Panc1 (cell line): Measurements from ENCODE around the gene CNTN5. TPM values are rescaled to one million over a fixed set of nuclear protein-coding genes. Genes with fewer than 3 reads are reported as not detected.

Experiments
- ATAC-seq: fragments of 200-7000 bp; cut with Tn5 transposase; 2 replicates; pipeline ENCODE4 v1.9.1; 2020; ENCODE audit warnings: mild to moderate bottlenecking, moderate library complexity
- BruUV-seq: library from RNA; stranded (reverse); fragments of 400-500 nt; replicated peaks from 2 replicates; lab custom pipeline; 2021; lab: Mats Ljungman, UMichigan
- CTCF ChIA-PET: fragments of 300-600 bp; sonication (Branson Sonifier 250); formaldehyde crosslinking; loops from one replicate; lab custom pipeline; 2022; ENCODE audit warnings: antibody characterized with exemption; lab: Charles Lee
- POLR2A ChIA-PET: fragments of 300-600 bp; sonication (Branson Sonifier 250); formaldehyde crosslinking; loops from one replicate; lab custom pipeline; 2022; ENCODE audit warnings: antibody characterized with exemption; lab: Charles Lee
- DNase-seq: peaks from one replicate; pipeline ENCODE4 v3.0.0-alpha.2; 2010; ENCODE audit warnings: low read depth, low spot score
- H3K27ac ChIP-seq: 2 replicates; pipeline ENCODE4 v1.5.1; 2011; ENCODE audit warnings: mild to moderate bottlenecking, low read length, inconsistent platforms
- H3K27me3 ChIP-seq: fragments of 200-500 bp; sonication (Bioruptor generic); 2 replicates; pipeline ENCODE4 v1.6.0; 2014; ENCODE audit warnings: low read length, inconsistent platforms; ENCODE audit not compliant: control insufficient read depth, insufficient read depth
- H3K36me3 ChIP-seq: fragments of 200-500 bp; sonication (Bioruptor generic); 2 replicates; pipeline ENCODE4 v1.5.1; 2014; ENCODE audit warnings: inconsistent platforms, mild to moderate bottlenecking, low read length, moderate library complexity; ENCODE audit not compliant: control insufficient read depth, insufficient read depth
- H3K4me1 ChIP-seq: 2 replicates; pipeline ENCODE4 v1.5.1; 2011; ENCODE audit warnings: inconsistent platforms, mild to moderate bottlenecking, low read length, moderate library complexity; ENCODE audit not compliant: control insufficient read depth, insufficient read depth
- H3K4me3 ChIP-seq, 2 experiments: 2 replicates each; pipeline ENCODE4 v1.5.1; 2011 to 2012; ENCODE audit warnings: low read depth in 2 of 2, low read length in 2 of 2, mild to moderate bottlenecking in 2 of 2, inconsistent platforms in 1 of 2, moderate library complexity in 1 of 2
- H3K9me3 ChIP-seq: fragments of 200-500 bp; sonication (Bioruptor generic); 2 replicates; pipeline ENCODE4 v1.5.1; 2014; ENCODE audit warnings: low read depth, mild to moderate bottlenecking, inconsistent platforms, low read length, moderate library complexity; ENCODE audit not compliant: control insufficient read depth, insufficient read depth
- POLR2AphosphoS5 ChIP-seq: IDR thresholded peaks from 2 replicates; pipeline ENCODE4 v1.6.1; 2012; ENCODE audit warnings: mild to moderate bottlenecking, low read depth, low read length, moderate library complexity
- REST ChIP-seq, 2 experiments: IDR thresholded peaks; 2 replicates each; pipeline ENCODE4 v1.6.1; 2011 to 2012; ENCODE audit warnings: low read depth in 2 of 2, control low read depth in 1 of 2, low read length in 1 of 2, mild to moderate bottlenecking in 1 of 2, moderate library complexity in 1 of 2; ENCODE audit not compliant: insufficient read depth in 1 of 2
- SIN3A ChIP-seq: IDR thresholded peaks from 2 replicates; pipeline ENCODE4 v1.6.1; 2012; ENCODE audit warnings: low read depth, mild to moderate bottlenecking, low read length, moderate library complexity, borderline replicate concordance; ENCODE audit not compliant: insufficient read depth
- TCF7L2 ChIP-seq: IDR thresholded peaks from 2 replicates; pipeline ENCODE4 v1.6.1; 2011; ENCODE audit warnings: mild to moderate bottlenecking, low read depth, low read length, inconsistent platforms
- in situ Hi-C: cut with HindIII; loops from 2 replicates; pipeline ENCODE4 v1.10.0; 2016; ENCODE audit warnings: low sequenced_read_pairs, low pct_unique_long_range_greater_than_20kb
- intact Hi-C: fragments of 100-400 bp; cut with micrococcal nuclease; formaldehyde crosslinking; loops from one replicate; pipeline ENCODE4 v1.10.0; 2022; ENCODE audit not compliant: unreplicated experiment
- total RNA-seq: library from RNA; stranded (reverse); gene quantifications from one replicate; pipeline ENCODE4 v1.2.1, GENCODE V29; 2021; ENCODE audit not compliant: unreplicated experiment
- TF ChIP-seq, protein P1 (sequence below): fragments of 450-650 bp; IDR thresholded peaks from 2 replicates; pipeline ENCODE4 v1.5.1; 2017; ENCODE audit warnings: mild to moderate bottlenecking

Gene CNTN5
- total RNA-seq, 1 experiment from 2014 or later: not detected

DNA sequence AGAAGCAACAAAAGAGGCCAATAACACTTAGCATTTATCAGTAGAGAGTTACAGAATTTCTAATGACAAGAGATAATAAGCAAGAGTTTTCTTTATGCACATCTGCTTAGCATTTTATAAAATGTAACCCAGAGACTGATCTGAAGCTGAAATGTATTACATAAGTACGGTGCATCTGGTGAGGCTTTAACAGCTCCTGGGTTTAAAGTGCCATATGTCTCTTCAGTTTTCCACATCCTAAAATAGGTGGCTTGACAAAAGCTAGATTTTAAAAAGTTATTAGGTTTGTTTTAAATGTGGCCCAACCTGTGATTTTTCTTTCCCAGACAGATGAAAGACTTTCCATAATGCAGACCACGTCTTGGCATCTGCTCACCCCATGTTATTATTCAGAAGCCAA is 1045.7 kb downstream of the CNTN5 start:
- TF ChIP-seq SIN3A: no peak
- TF ChIP-seq REST (IDR thresholded peaks at IDR 0.05; ENCODE audit: insufficient read depth in 1 of 2, low read depth in 2 of 2, low read length in 1 of 2): no peak
- Histone ChIP-seq H3K9me3 (no peaks in the 10 kb centered on the region), H3K36me3 (no peaks in the 10 kb centered on the region), H3K4me3 (no peak overlapping the region), H3K27ac (no peak overlapping the region), H3K27me3 (no peaks in the 10 kb centered on the region), H3K4me1 (no peaks in the 10 kb centered on the region)
- ChIA-PET CTCF (no interaction called here), POLR2A (no interaction called here)
- intact Hi-C loops: no loop called here
- ATAC-seq (no peak), DNase-seq (no peak)
- no TSS peak for BruUV-seq
- in situ Hi-C loops: no loop called here

DNA sequence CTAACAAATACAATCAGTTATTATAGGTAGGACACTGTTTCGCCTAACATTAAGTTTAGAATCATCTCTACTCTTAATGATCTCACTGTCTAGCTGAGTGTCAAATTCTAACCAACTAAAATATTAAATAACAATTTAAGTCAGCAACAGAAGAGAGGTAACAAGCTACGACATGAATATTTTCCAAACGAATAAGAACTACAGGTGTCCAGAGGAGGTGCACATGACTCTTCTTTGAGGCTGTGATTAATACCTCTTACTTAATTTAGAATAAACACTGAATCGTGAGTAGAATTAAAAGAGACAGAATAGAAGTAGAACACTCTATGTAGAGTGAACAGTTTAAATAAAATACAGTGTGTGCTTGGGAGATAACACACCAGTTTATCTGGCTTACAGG is 1047.4 kb downstream of the CNTN5 start:
- ATAC-seq: no peak

More for the DNA sequence above, 1047.4 kb downstream of the CNTN5 start:
- Histone ChIP-seq H3K4me1 (no peaks in the 10 kb centered on the region), H3K4me3 (no peak overlapping the region), H3K9me3 (no peaks in the 10 kb centered on the region), H3K27ac (no peak overlapping the region), H3K27me3 (no peaks in the 10 kb centered on the region), H3K36me3 (no peaks in the 10 kb centered on the region)
- intact Hi-C loops: no loop called here
- BruUV-seq: no TSS peak
- TF ChIP-seq POLR2AphosphoS5 (no peak), TCF7L2 (no peak), SIN3A (no peak), REST (IDR thresholded peaks at IDR 0.05; ENCODE audit: insufficient read depth in 1 of 2, low read depth in 2 of 2, low read length in 1 of 2) (no peak)
- TF ChIP-seq, protein P1, sequence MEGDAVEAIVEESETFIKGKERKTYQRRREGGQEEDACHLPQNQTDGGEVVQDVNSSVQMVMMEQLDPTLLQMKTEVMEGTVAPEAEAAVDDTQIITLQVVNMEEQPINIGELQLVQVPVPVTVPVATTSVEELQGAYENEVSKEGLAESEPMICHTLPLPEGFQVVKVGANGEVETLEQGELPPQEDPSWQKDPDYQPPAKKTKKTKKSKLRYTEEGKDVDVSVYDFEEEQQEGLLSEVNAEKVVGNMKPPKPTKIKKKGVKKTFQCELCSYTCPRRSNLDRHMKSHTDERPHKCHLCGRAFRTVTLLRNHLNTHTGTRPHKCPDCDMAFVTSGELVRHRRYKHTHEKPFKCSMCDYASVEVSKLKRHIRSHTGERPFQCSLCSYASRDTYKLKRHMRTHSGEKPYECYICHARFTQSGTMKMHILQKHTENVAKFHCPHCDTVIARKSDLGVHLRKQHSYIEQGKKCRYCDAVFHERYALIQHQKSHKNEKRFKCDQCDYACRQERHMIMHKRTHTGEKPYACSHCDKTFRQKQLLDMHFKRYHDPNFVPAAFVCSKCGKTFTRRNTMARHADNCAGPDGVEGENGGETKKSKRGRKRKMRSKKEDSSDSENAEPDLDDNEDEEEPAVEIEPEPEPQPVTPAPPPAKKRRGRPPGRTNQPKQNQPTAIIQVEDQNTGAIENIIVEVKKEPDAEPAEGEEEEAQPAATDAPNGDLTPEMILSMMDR: no peak
- CTCF ChIA-PET: no interaction called here
- in situ Hi-C loops: no loop called here
- no peak for DNase-seq
- POLR2A ChIA-PET: no interaction called here
